Suprapubic skin (tissue), 4 donors: Measurements from ENCODE around the gene SLK.

Experiments used
- EP300 ChIP-seq: sonication (generic); formaldehyde crosslinking; IDR thresholded peaks from one replicate; pipeline ENCODE4 v1.6.1; 2017; ENCODE audit warnings: antibody characterized with exemption
- POLR2A ChIP-seq, 2 donors: fragments of 450-650 bp; IDR thresholded peaks; one replicate each; pipeline ENCODE4 v1.6.1; 2017; ENCODE audit warnings: antibody characterized with exemption in 2 of 2, mild to moderate bottlenecking in 2 of 2, moderate library complexity in 2 of 2
- POLR2AphosphoS5 ChIP-seq, 3 donors: sonication (generic); formaldehyde crosslinking; IDR thresholded peaks; one replicate each; pipeline ENCODE4 v1.6.1; 2017; ENCODE audit warnings: antibody characterized with exemption in 3 of 3
- TF ChIP-seq, protein P1 (sequence below), 2 donors: fragments of 200-600 bp in 1 of 2; fragments of 450-650 bp in 1 of 2; sonication (generic) in 1 of 2; IDR thresholded peaks; one replicate each; pipeline ENCODE4 v1.5.1; 2016 to 2019; ENCODE audit warnings: antibody characterized with exemption in 2 of 2, mild to moderate bottlenecking in 1 of 2, moderate library complexity in 1 of 2

DNA sequence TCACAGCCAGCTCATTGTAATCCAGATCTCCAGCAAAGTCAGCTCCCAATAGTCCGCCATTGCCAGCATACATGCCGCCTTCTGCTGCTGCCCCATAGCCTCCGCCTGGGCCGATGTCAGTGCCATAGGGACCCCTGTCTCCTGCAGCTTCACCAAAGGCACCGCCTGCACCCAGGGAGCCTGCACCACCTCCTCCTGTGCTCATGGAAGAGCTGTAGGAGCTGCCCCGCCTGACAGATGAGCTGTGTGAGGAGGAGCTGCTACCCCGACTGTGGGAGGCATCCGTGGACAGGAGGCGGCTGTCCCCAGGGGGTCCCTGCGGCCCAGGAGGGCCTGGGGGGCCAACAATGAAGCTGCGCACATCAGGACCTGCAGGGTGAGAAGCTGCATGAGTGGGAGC is 67.0 kb downstream of the SLK start:
- TF ChIP-seq POLR2A (IDR thresholded peaks at IDR 0.05) (no peak), POLR2AphosphoS5 (IDR thresholded peaks at IDR 0.05) (no peak), EP300 (no peak)
- TF ChIP-seq, protein P1, sequence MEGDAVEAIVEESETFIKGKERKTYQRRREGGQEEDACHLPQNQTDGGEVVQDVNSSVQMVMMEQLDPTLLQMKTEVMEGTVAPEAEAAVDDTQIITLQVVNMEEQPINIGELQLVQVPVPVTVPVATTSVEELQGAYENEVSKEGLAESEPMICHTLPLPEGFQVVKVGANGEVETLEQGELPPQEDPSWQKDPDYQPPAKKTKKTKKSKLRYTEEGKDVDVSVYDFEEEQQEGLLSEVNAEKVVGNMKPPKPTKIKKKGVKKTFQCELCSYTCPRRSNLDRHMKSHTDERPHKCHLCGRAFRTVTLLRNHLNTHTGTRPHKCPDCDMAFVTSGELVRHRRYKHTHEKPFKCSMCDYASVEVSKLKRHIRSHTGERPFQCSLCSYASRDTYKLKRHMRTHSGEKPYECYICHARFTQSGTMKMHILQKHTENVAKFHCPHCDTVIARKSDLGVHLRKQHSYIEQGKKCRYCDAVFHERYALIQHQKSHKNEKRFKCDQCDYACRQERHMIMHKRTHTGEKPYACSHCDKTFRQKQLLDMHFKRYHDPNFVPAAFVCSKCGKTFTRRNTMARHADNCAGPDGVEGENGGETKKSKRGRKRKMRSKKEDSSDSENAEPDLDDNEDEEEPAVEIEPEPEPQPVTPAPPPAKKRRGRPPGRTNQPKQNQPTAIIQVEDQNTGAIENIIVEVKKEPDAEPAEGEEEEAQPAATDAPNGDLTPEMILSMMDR (IDR thresholded peaks at IDR 0.05) = no peak
